H1 (cell line): ENCODE results near the gene PHOX2A. TPM values are rescaled to one million over a fixed set of nuclear protein-coding genes. Genes with fewer than 3 reads are reported as not detected.

ENCODE experiments used
- SIN3A ChIP-seq, 2 experiments: IDR thresholded peaks in 1 of 2; conservative IDR thresholded peaks in 1 of 2; 2 replicates each; pipeline ENCODE4 v1.6.1; 2011 to 2012; ENCODE audit warnings: low read length in 2 of 2, improper control_type of control experiment in 1 of 2, low read depth in 1 of 2, mild to moderate bottlenecking in 1 of 2
- polyA plus RNA-seq, 7 experiments: library from polyadenylated mRNA; depleted of rRNA in 3 of 7; stranded (reverse) in 5 of 7; unstranded in 2 of 7; fragments of >200 nt in 5 of 7; fragments of 200-250 nt in 2 of 7; gene quantifications; 1 replicate in 5 of 7; 2 replicates in 1 of 7; 4 replicates in 1 of 7; pipeline versions ENCODE4 v1.2.1 to v1.2.3, GENCODE V29; 2011 to 2013; ENCODE audit warnings: missing spikeins in 2 of 7, mixed read lengths in 2 of 7
- total RNA-seq: library from RNA; stranded (reverse); fragmentation: NEBNext Ultra II Directional; extraction: Animal tissue kit (Norgen Biotek cat#: 25700); gene quantifications from 2 replicates; pipeline ENCODE4 v1.2.1, GENCODE V29; 2021

PHOX2A gene
- total and polyA plus RNA-seq, 2 of the 8 experiments (the other 6 are each of a cell fraction or from before 2014, with no cell fraction given): 0.67 TPM; not detected in 1

- TF ChIP-seq SIN3A (conservative IDR thresholded peaks at IDR 0.05 in 1 of 2, IDR thresholded peaks at IDR 0.05 in 1 of 2; ENCODE audit: low read depth in 1 of 2, low read length in 2 of 2): no peak
These were observed 11.5 kb downstream of the PHOX2A start (continued) for GRCh38 chr11:72232260-72233055.
